Heart left ventricle (tissue), 13 donors: ENCODE measurements around the gene TF.

Source experiments
- POLR2A ChIP-seq, 2 donors: fragments of 450-650 bp; IDR thresholded peaks; one replicate each; pipeline ENCODE4 v1.6.1; 2017; ENCODE audit warnings: antibody characterized with exemption in 2 of 2, mild to moderate bottlenecking in 2 of 2, moderate library complexity in 2 of 2
- TF ChIP-seq, protein P1 (sequence below), 12 donors: fragments of 200-600 bp; sonication (generic) in 4 of 12; IDR thresholded peaks; one replicate each; pipeline versions ENCODE4 v1.5.0 to v1.8.0; 2018 to 2022; ENCODE audit warnings: antibody characterized with exemption in 12 of 12, mild to moderate bottlenecking in 5 of 12
- donor health status: ischemic (EF 13 %, LVEDD 7.1; RV severe dilation, severe dysfunction).
- donor health status: DM: no; HTN: yes; CAD: no.
- donor health status: DM: no; HTN: no; CAD: no.
- donor health status: ischemic (EF 25% LVEDD 6.9; RV normal size, moderate dysfunction).
- donor health status: ischemic (EF 25% LVEDD 5.7; RV mildly dilated, moderate dysfunction).
- donor health status: ischemic (EF 35%, LVEDD 5.7; RV mildly dilated, moderate dysfunction).
- donor health status: nonischemic (EF 11% LVEDD 7.7; RV severe dilation, severe dysfunction).
- donor health status: DM: yes; HTN: yes; CAD: no.
- donor health status: PGD.
- donor health status: ischemic (EF 29% LVEDD 5.4; RV normal size, mild dysfunction).
- donor health status: nonischemic (EF 23%, LVEDD 6.1; RV moderate dilation, normal function).

DNA sequence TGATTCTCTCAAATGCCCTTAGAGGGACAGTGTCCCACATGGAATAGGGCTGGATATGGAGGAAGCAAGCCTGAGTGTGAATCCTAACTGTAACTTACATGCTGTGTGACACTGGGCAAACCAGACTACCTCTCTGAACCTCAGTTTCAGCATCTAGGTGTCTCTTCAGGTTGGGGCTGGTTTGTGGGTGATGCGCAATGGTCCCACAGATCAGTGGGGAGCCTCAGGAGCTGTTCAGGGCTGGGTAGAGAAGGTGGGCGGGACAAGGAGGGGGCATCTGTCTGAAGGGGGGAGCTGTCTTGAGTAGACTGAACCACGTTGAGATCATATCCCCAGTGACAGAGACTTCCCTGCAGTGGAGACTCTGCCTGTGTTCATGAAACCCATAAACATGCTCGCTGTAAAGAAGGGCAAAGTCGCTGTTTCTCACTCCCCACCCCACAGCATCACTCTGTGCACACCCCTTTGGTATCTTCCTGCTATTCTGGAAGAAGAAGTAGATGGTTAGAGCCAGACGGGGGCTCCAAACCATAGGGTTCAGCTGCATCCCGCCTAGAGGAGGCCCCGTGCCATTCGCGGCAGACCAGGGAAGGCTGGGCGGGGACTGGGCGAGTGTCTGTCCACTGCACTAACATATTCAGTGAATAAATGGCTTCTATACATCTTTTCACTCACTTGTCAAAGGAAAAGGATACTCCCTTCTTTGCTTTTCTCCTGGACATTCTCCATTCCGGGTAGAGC, 87.9 kb downstream of the TF start:
- TF ChIP-seq POLR2A (IDR thresholded peaks at IDR 0.05) = no peak
- TF ChIP-seq, protein P1, sequence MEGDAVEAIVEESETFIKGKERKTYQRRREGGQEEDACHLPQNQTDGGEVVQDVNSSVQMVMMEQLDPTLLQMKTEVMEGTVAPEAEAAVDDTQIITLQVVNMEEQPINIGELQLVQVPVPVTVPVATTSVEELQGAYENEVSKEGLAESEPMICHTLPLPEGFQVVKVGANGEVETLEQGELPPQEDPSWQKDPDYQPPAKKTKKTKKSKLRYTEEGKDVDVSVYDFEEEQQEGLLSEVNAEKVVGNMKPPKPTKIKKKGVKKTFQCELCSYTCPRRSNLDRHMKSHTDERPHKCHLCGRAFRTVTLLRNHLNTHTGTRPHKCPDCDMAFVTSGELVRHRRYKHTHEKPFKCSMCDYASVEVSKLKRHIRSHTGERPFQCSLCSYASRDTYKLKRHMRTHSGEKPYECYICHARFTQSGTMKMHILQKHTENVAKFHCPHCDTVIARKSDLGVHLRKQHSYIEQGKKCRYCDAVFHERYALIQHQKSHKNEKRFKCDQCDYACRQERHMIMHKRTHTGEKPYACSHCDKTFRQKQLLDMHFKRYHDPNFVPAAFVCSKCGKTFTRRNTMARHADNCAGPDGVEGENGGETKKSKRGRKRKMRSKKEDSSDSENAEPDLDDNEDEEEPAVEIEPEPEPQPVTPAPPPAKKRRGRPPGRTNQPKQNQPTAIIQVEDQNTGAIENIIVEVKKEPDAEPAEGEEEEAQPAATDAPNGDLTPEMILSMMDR (IDR thresholded peaks at IDR 0.05) = no peak
